Hepatocyte (in vitro differentiated cells): ENCODE results near the gene GALC. TPM values are rescaled to one million over a fixed set of nuclear protein-coding genes. Genes with fewer than 3 reads are reported as not detected.

Experiments used
- DNase-seq: peaks from one replicate; pipeline ENCODE4 v3.0.0-alpha.2; 2016; ENCODE audit warnings: low spot score
- H2AFZ ChIP-seq: fragments of 200-600 bp; sonication (generic); 2 replicates; pipeline ENCODE4 v1.6.0; 2016; ENCODE audit warnings: antibody characterized with exemption, mild to moderate bottlenecking
- H3K27ac ChIP-seq: fragments of 200-600 bp; sonication (generic); 2 replicates; pipeline ENCODE4 v1.5.1; 2016; ENCODE audit warnings: mild to moderate bottlenecking
- H3K27me3 ChIP-seq: fragments of 200-600 bp; sonication (generic); 2 replicates; pipeline ENCODE4 v1.6.1; 2016
- H3K36me3 ChIP-seq: fragments of 200-600 bp; sonication (generic); replicated peaks from 2 replicates; pipeline ENCODE4 v1.5.1; 2016; ENCODE audit warnings: low read depth; ENCODE audit not compliant: insufficient read depth
- H3K4me1 ChIP-seq: fragments of 200-600 bp; sonication (generic); 2 replicates; pipeline ENCODE4 v1.5.1; 2016; ENCODE audit warnings: mild to moderate bottlenecking, moderate library complexity; ENCODE audit not compliant: insufficient read depth
- H3K4me2 ChIP-seq: fragments of 200-600 bp; sonication (generic); 2 replicates; pipeline ENCODE4 v1.6.0; 2016
- H3K4me3 ChIP-seq: fragments of 200-600 bp; sonication (generic); 2 replicates; pipeline ENCODE4 v1.5.1; 2016; ENCODE audit warnings: mild to moderate bottlenecking
- H3K79me2 ChIP-seq: fragments of 200-600 bp; sonication (generic); 2 replicates; pipeline ENCODE4 v1.6.0; 2017; ENCODE audit warnings: mild to moderate bottlenecking
- H3K9me2 ChIP-seq: fragments of 200-600 bp; sonication (generic); replicated peaks from 2 replicates; pipeline ENCODE4 v1.6.0; 2017; ENCODE audit warnings: mild to moderate bottlenecking; ENCODE audit not compliant: insufficient read depth
- H3K9me3 ChIP-seq: fragments of 200-600 bp; sonication (generic); 2 replicates; pipeline ENCODE4 v1.5.1; 2016; ENCODE audit warnings: low read depth, mild to moderate bottlenecking
- H4K20me1 ChIP-seq: fragments of 200-600 bp; sonication (generic); 2 replicates; pipeline ENCODE4 v1.6.0; 2016; ENCODE audit warnings: mild to moderate bottlenecking; ENCODE audit not compliant: insufficient read depth, poor library complexity, severe bottlenecking
- CTCF ChIP-seq: fragments of 200-600 bp; sonication (generic); IDR thresholded peaks from 2 replicates; pipeline ENCODE4 v1.5.1; 2016; ENCODE audit warnings: antibody characterized with exemption, mild to moderate bottlenecking; ENCODE audit not compliant: poor library complexity
- EZH2 ChIP-seq: fragments of 200-600 bp; sonication (generic); IDR thresholded peaks from 2 replicates; pipeline ENCODE4 v1.6.1; 2016; ENCODE audit warnings: antibody characterized with exemption, mild to moderate bottlenecking, borderline replicate concordance
- EZH2phosphoT487 ChIP-seq: fragments of 200-600 bp; sonication (generic); IDR thresholded peaks from one replicate; pipeline ENCODE4 v1.6.1; 2018; ENCODE audit warnings: antibody characterized with exemption, mild to moderate bottlenecking, low read depth, moderate library complexity; ENCODE audit not compliant: unreplicated experiment, severe bottlenecking
- WGBS: methylation state at CpG from one replicate; pipeline ENCODE4 v1.1.6; 2016; ENCODE audit warnings: low lambda C conversion rate; ENCODE audit errors: missing lambda C conversion rate; 5-methylcytosine and 5-hydroxymethylcytosine counted together
- polyA plus RNA-seq: library from polyadenylated mRNA; unstranded; fragments of >200 nt; fragmentation: Nextera tagmentation; extraction: Ambion mirVana; gene quantifications from 2 replicates; pipeline ENCODE4 v1.2.1, GENCODE V29; 2016
- total RNA-seq: library from RNA; depleted of rRNA; stranded (reverse); fragments of >200 nt; gene quantifications from 2 replicates; pipeline ENCODE4 v1.2.3, GENCODE V29; 2014

Gene GALC
- total and polyA plus RNA-seq, 2 experiments from 2014 or later: 23.0 to 47.5 TPM

- Histone ChIP-seq H3K36me3 (no peaks in the 10 kb centered on the region), H3K9me3 (no peaks in the 10 kb centered on the region), H2AFZ (no peak overlapping the region), H3K79me2 (no peaks in the 10 kb centered on the region), H3K27ac (no peak overlapping the region), H3K27me3 (no peaks in the 10 kb centered on the region), H3K9me2 (no peaks in the 10 kb centered on the region), H4K20me1 (no peaks in the 10 kb centered on the region), H3K4me3 (no peak overlapping the region), H3K4me1 (peaks cover 30% of the 10 kb centered on the region), H3K4me2 (no peak overlapping the region)
- 96% methylated on average over 2 of the region's 2 CpGs for WGBS
- no peak for DNase-seq
- no peak for TF ChIP-seq EZH2phosphoT487
- TF ChIP-seq EZH2: no peak
- TF ChIP-seq CTCF: no peak
These were observed 6.3 kb upstream of the GALC start for GRCh38 chr14:87999277-87999676.

GRCh38 chr14:87998482-87998881 lies 5.5 kb upstream of the GALC start:
- no peaks in the 10 kb centered on the region for H3K9me3 ChIP-seq
- no peaks in the 10 kb centered on the region for H3K9me2 ChIP-seq
- H4K20me1 ChIP-seq: no peaks in the 10 kb centered on the region
- H3K4me3 ChIP-seq: no peak overlapping the region
- DNase-seq: no peak
- no peak overlapping the region for H2AFZ ChIP-seq
- H3K79me2 ChIP-seq: no peaks in the 10 kb centered on the region
- no peaks in the 10 kb centered on the region for H3K36me3 ChIP-seq
- H3K27ac ChIP-seq: no peak overlapping the region
- TF ChIP-seq EZH2phosphoT487: no peak
- TF ChIP-seq EZH2: no peak
- TF ChIP-seq CTCF: no peak
- H3K4me1 ChIP-seq: peaks cover 38% of the 10 kb centered on the region
- no peaks in the 10 kb centered on the region for H3K27me3 ChIP-seq
- no peak overlapping the region for H3K4me2 ChIP-seq

DNA sequence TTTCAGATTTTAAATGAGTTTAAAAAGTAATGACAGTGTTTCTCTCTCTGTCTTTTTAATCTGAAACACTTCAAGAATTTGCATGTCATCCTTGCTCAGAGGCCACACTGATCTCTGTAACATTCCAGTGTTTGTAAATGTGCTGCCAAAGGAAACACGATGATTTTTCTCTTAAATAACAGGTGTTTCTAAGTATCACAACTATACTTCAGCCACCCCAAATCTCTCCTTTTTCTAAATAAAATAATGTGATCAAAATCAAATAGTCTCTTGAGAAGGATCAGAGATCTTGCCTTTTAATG lies 3.3 kb upstream of the GALC start:
- Histone ChIP-seq H3K4me2 (peak overlapping the region; percentile 18), H3K27ac (peak overlapping the region; percentile 93), H3K4me1 (peaks cover 40% of the 10 kb centered on the region)

More for the DNA sequence above, 3.3 kb upstream of the GALC start:
- Histone ChIP-seq H4K20me1 (no peaks in the 10 kb centered on the region), H3K36me3 (no peaks in the 10 kb centered on the region), H3K79me2 (peaks cover 3% of the 10 kb centered on the region), H3K9me3 (no peaks in the 10 kb centered on the region), H3K4me3 (no peak overlapping the region), H2AFZ (no peak overlapping the region), H3K27me3 (no peaks in the 10 kb centered on the region), H3K9me2 (no peaks in the 10 kb centered on the region)
- no peak for TF ChIP-seq CTCF
- TF ChIP-seq EZH2: no peak
- TF ChIP-seq EZH2phosphoT487: no peak
- 20% methylated on average over 1 of the region's 1 CpG for WGBS
- DNase-seq: no peak
